ENCODE measurements around the gene ZNF592. TPM values are rescaled to one million over a fixed set of nuclear protein-coding genes. Genes with fewer than 3 reads are reported as not detected.

ZNF592 gene
- total RNA-seq, 1 donor from 2014 or later, result 31.5 TPM

- Mint-ChIP-seq H3K27me3 (ENCODE audit: low read depth) (no peaks in the 10 kb centered on the region), H3K9me3 (ENCODE audit: low read depth) (no peaks in the 10 kb centered on the region), H3K4me3 (ENCODE audit: unreplicated experiment) (no peak overlapping the region), H3K27ac (ENCODE audit: unreplicated experiment) (no peak overlapping the region), H3K4me1 (ENCODE audit: low read depth) (peaks cover 13% of the 10 kb centered on the region), H3K36me3 (ENCODE audit: low read depth) (peaks cover 31% of the 10 kb centered on the region)
- no peak for DNase-seq (ENCODE audit: low spot score)
- TF ChIP-seq CTCF (IDR thresholded peaks at IDR 0.05), result no peak
These were observed 33.1 kb downstream of the ZNF592 start for GRCh38 chr15:84781495-84781894.

DNA sequence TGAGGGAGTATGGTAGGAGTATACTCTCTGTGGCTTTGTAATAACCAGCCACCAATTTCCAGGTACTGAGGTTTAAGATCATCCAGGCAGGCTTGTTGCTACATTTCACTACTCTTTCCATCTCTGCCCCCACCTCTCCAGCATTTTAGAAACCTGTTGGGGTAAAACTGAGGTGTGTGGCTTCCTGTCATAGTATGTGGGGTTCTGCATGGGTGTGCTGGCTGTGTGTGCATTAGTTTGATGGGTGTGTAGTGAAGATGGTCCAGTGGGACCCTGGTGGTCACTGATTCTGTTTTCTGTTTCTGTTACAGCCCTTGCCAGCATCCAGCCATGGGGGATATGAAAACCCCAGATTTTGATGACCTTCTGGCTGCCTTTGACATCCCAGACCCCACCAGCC is 34.0 kb downstream of the ZNF592 start:
- H3K9me3 Mint-ChIP-seq (ENCODE audit: low read depth), result no peaks in the 10 kb centered on the region

GRCh38 chr15:84783493-84784251 is 35.3 kb downstream of the ZNF592 start:
- Mint-ChIP-seq H3K36me3 (ENCODE audit: low read depth) (peaks cover 31% of the 10 kb centered on the region), H3K4me3 (ENCODE audit: unreplicated experiment) (no peak overlapping the region), H3K27ac (ENCODE audit: unreplicated experiment) (no peak overlapping the region), H3K4me1 (ENCODE audit: low read depth) (peaks cover 21% of the 10 kb centered on the region), H3K27me3 (ENCODE audit: low read depth) (no peaks in the 10 kb centered on the region), H3K9me3 (ENCODE audit: low read depth) (no peaks in the 10 kb centered on the region)
- peak; percentile 11 for TF ChIP-seq CTCF (IDR thresholded peaks at IDR 0.05)
- DNase-seq (ENCODE audit: low spot score), result no peak

More for the DNA sequence above, 34.0 kb downstream of the ZNF592 start:
- no peak for TF ChIP-seq CTCF (IDR thresholded peaks at IDR 0.05)
- Mint-ChIP-seq H3K27me3 (ENCODE audit: low read depth) (no peaks in the 10 kb centered on the region), H3K4me1 (ENCODE audit: low read depth) (peaks cover 13% of the 10 kb centered on the region), H3K36me3 (ENCODE audit: low read depth) (peaks cover 31% of the 10 kb centered on the region), H3K4me3 (ENCODE audit: unreplicated experiment) (no peak overlapping the region), H3K27ac (ENCODE audit: unreplicated experiment) (no peak overlapping the region)
- no peak for DNase-seq (ENCODE audit: low spot score)

- Mint-ChIP-seq H3K36me3 (ENCODE audit: low read depth) (peaks cover 31% of the 10 kb centered on the region), H3K27me3 (ENCODE audit: low read depth) (no peaks in the 10 kb centered on the region), H3K4me1 (ENCODE audit: low read depth) (peaks cover 21% of the 10 kb centered on the region), H3K27ac (ENCODE audit: unreplicated experiment) (no peak overlapping the region), H3K9me3 (ENCODE audit: low read depth) (no peaks in the 10 kb centered on the region), H3K4me3 (ENCODE audit: unreplicated experiment) (no peak overlapping the region)
- no peak for DNase-seq (ENCODE audit: low spot score)
- TF ChIP-seq CTCF (IDR thresholded peaks at IDR 0.05), result no peak
These were observed 35.9 kb downstream of the ZNF592 start for GRCh38 chr15:84784262-84784661.

- Mint-ChIP-seq H3K4me1 (ENCODE audit: low read depth) (peaks cover 17% of the 10 kb centered on the region), H3K36me3 (ENCODE audit: low read depth) (peaks cover 29% of the 10 kb centered on the region), H3K27ac (ENCODE audit: unreplicated experiment) (no peak overlapping the region), H3K4me3 (ENCODE audit: unreplicated experiment) (no peak overlapping the region), H3K27me3 (ENCODE audit: low read depth) (no peaks in the 10 kb centered on the region), H3K9me3 (ENCODE audit: low read depth) (no peaks in the 10 kb centered on the region)
- TF ChIP-seq CTCF (IDR thresholded peaks at IDR 0.05), result no peak
- no peak for DNase-seq (ENCODE audit: low spot score)
These were observed 36.7 kb downstream of the ZNF592 start for GRCh38 chr15:84785053-84785452.

All from chondrocyte (in vitro differentiated cells).